Stimulated activated CD4-positive, alpha-beta T cell treated with anti-CD3 and anti-CD28 coated beads, Interleukin-15, amount 100 ng/mL, for 1 hour (primary cell): ENCODE data around the gene YRDC.
"Not testable (repeated sequence)": the region's sequence is repeated elsewhere in the genome, so short reads cannot be mapped to it uniquely, and the experiment has no call there.

Experiments
- DNase-seq, 2 donors: peaks; one replicate each; pipeline ENCODE4 v3.0.0-alpha.2; 2020; ENCODE audit warnings: low read depth in 1 of 2, low spot score in 1 of 2

Gene YRDC

GRCh38 chr1:37776946-37777516 is 31.0 kb downstream of the YRDC start:
- DNase-seq, result no peak

- DNase-seq, result not testable (repeated sequence)
These were observed 36.6 kb downstream of the YRDC start for GRCh38 chr1:37771440-37771839.

GRCh38 chr1:37767488-37767887 is 40.5 kb downstream of the YRDC start:
- no peak for DNase-seq

- DNase-seq, result no peak
These were observed 41.9 kb downstream of the YRDC start for GRCh38 chr1:37765916-37766664.

GRCh38 chr1:37764888-37765441 is 43.0 kb downstream of the YRDC start, which contains the start of gene EPHA10:
Gene EPHA10, minus strand, starts transcription at chr1:37765120. Its CDS starts 54 bp downstream, at chr1:37765066.
- DNase-seq, result no peak

- DNase-seq, result peak in 1 of 2 donors; percentile 27
These were observed 43.6 kb downstream of the YRDC start for GRCh38 chr1:37764414-37764825.

GRCh38 chr1:37763791-37764413 is 44.1 kb downstream of the YRDC start:
- DNase-seq, result no peak

- no peak for DNase-seq
These were observed 45.5 kb downstream of the YRDC start for GRCh38 chr1:37762516-37762915.

GRCh38 chr1:37761416-37762095 is 46.5 kb downstream of the YRDC start:
- DNase-seq, result no peak

GRCh38 chr1:37759451-37759850 is 48.6 kb downstream of the YRDC start:
- DNase-seq, result no peak

GRCh38 chr1:37755951-37756560 is 52.0 kb downstream of the YRDC start:
- DNase-seq, result no peak

- no peak for DNase-seq
These were observed 52.7 kb downstream of the YRDC start for GRCh38 chr1:37755290-37755689.

- no peak for DNase-seq
These were observed 54.3 kb downstream of the YRDC start for GRCh38 chr1:37753473-37754321.
